Measurements from ENCODE around the gene AMFR.

The AMFR gene

DNA sequence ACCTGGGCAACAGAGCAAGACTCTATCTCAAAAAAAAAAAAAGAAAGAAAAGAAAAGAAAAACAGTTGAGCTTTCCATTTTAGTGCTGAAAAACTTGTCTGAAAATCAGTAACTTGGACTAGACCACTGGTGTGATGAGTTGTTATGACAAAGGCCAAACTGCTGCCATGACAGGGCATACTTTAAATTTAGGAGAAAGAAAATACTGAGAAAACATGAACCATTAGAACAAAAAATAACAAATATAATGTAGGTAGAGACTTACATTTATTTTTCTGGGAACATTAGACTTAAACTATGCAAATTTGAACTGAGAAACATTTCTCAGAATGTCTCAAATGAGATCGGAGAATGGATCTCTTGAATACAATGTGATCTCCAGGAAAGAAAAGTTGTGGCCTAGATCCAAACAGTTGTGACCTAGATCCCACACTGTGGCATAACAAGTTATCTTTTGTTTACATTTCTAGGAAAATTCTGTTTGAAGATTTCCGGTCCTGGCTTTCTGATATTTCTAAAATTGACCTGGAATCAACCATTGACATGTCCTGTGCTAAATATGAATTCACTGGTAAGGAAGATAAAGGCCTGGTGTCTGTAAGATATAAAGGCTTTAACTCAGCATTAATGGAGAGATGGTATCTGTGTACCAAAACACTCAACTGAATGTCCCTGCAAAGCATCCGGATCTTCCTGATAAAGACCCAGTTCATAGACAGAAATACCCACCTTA, 36.9 kb upstream of the AMFR start:
- no peak overlapping the region for H3K27ac ChIP-seq
- TF ChIP-seq ZFX (IDR thresholded peaks at IDR 0.05; ENCODE audit: borderline replicate concordance) (no peak), CTCF (IDR thresholded peaks at IDR 0.05) (no peak)

DNA sequence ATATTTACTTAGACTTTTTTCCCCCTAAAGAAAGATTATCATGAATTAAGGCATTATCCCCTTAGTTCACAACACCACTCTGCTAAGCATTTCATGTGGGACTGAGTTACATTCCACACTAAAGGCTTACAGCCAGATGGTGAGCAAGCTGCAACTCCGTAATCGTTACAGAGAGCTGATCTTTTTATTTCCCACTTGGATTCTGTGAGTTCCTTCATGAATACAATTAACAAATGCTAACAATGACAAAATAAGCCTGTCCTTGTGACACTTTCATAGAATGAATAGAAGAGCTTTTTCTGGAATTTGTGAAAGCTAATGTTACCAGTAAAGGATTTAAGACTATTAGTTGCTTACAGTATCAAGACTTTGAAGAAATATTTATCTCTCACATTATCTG, 34.8 kb upstream of the AMFR start:
- no peak overlapping the region for H3K27ac ChIP-seq
- no peak for TF ChIP-seq CTCF (IDR thresholded peaks at IDR 0.05)
- TF ChIP-seq ZFX (IDR thresholded peaks at IDR 0.05; ENCODE audit: borderline replicate concordance), result no peak

- H3K27ac ChIP-seq, result no peak overlapping the region
- no peak for TF ChIP-seq CTCF (IDR thresholded peaks at IDR 0.05)
- TF ChIP-seq ZFX (IDR thresholded peaks at IDR 0.05; ENCODE audit: borderline replicate concordance), result no peak
Measured at GRCh38 chr16:56457927-56458470, 32.7 kb upstream of the AMFR start.

GRCh38 chr16:56451753-56452689, 26.7 kb upstream of the AMFR start:
- H3K27ac ChIP-seq, result peak overlapping the region; percentile 85
- TF ChIP-seq CTCF (IDR thresholded peaks at IDR 0.05) (no peak), ZFX (IDR thresholded peaks at IDR 0.05; ENCODE audit: borderline replicate concordance) (no peak)

DNA sequence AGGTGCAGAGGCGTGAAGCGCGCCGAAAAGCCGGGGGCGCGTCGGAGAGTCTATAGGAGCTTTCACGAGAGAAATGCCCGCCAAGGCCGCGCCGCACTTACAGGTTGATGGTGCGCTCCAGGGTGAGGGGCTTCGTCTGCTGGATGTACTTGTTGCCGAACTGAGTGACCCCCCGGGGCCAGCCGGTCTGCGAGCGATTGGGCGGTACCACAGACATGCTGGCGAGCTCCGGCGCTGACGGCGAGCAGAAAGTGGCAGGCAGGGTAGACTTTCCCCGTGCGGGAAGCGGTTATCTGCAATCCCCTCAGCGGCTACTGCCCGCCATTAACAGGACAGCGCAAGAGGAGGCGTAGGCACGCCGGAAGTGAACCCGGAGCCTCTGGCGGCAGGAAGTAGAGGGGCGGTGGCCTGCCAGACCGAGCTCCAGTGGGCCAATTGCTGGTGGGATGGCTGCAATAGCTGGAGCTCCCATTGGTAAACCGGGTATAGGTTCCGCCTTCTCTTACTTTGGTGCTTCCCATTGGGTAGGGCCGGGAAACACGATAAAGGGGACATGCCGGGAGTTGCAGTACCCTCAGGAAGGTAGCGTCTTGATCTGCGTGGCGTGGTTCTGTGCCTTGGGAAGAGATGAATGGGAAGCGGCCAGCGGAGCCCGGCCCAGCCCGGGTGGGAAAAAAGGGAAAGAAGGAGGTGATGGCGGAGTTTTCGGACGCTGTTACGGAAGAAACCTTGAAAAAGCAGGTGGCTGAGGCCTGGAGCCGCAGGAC, 25.8 kb upstream of the AMFR start, which contains the start of the genes NUDT21 and OGFOD1:
Gene NUDT21, minus strand, starts transcription at position 347 of the 767 bp plus-strand sequence. Its CDS starts 130 bp downstream, at position 217.
Gene OGFOD1, plus strand, starts transcription at position 569 of the 767 bp plus-strand sequence. Its CDS starts 59 bp downstream, at position 628.
- TF ChIP-seq ZFX (IDR thresholded peaks at IDR 0.05; ENCODE audit: borderline replicate concordance) (no peak), CTCF (IDR thresholded peaks at IDR 0.05) (no peak)
- peak within 1 kb of the TSS; percentile 85 for H3K27ac ChIP-seq

DNA sequence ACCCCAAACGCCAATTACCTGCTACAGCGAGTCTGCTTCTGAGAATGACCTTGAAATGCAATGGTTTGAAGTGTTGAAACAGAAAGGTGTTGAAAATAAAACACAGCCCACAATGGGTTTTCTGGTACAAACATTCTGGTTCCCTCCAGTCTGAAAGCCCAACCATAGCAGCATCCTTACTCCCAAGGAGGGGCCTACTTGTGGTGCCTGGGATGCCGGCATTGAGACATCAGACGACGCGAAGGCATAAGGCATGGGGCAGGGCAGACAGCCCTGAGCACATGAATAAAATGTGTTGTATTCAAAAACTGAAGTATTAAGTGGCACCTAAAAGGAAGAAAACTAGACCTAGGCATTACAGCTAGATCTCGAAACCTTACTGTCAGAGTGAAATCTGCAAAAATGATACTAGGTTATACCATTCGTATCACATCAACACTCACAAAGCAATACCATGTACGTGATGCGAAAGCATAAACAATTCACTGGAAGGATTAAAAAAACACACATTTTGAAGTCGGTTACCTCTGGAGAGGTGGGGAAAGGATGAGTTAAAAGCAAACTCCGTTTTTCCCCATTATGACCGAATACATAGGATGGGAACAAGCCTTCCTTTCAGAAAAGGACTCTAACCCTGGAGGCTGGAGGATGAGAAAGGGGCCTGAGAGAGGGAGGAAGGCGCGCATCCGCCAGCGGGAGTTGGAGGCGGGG, 25.1 kb upstream of the AMFR start:
- TF ChIP-seq ZFX (IDR thresholded peaks at IDR 0.05; ENCODE audit: borderline replicate concordance) (no peak), CTCF (IDR thresholded peaks at IDR 0.05) (no peak)
- H3K27ac ChIP-seq, result peak overlapping the region; percentile 85

All from 22Rv1 (cell line).